GM12874 (cell line): ENCODE data around the gene TRPM2.

Source experiments
- TF ChIP-seq, protein P1 (sequence below): IDR thresholded peaks from 2 replicates; pipeline ENCODE4 v1.5.1; 2011; ENCODE audit warnings: low read depth, mild to moderate bottlenecking, control low read depth, low read length, moderate library complexity; ENCODE audit not compliant: insufficient read depth

TRPM2 gene

DNA sequence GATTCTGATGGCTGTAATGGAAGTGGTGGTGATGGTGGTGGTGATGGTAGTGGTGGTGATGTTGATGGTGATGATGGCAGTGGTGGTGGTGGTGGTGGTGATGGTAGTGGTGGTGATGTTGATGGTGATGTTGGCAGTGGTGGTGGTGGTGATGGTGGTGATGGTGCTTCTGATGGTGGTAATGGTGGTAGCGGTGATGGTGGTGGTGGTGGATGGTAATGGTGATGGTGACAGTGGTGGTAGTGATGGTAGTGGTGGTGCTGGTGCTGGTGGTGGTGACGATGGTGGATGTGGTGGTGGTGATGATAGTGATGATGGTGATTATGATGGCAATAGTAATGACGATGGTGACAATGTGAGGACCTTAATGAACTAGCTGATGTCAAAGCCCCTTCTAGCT, 66.3 kb downstream of the TRPM2 start:
- TF ChIP-seq, protein P1, sequence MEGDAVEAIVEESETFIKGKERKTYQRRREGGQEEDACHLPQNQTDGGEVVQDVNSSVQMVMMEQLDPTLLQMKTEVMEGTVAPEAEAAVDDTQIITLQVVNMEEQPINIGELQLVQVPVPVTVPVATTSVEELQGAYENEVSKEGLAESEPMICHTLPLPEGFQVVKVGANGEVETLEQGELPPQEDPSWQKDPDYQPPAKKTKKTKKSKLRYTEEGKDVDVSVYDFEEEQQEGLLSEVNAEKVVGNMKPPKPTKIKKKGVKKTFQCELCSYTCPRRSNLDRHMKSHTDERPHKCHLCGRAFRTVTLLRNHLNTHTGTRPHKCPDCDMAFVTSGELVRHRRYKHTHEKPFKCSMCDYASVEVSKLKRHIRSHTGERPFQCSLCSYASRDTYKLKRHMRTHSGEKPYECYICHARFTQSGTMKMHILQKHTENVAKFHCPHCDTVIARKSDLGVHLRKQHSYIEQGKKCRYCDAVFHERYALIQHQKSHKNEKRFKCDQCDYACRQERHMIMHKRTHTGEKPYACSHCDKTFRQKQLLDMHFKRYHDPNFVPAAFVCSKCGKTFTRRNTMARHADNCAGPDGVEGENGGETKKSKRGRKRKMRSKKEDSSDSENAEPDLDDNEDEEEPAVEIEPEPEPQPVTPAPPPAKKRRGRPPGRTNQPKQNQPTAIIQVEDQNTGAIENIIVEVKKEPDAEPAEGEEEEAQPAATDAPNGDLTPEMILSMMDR: no peak

DNA sequence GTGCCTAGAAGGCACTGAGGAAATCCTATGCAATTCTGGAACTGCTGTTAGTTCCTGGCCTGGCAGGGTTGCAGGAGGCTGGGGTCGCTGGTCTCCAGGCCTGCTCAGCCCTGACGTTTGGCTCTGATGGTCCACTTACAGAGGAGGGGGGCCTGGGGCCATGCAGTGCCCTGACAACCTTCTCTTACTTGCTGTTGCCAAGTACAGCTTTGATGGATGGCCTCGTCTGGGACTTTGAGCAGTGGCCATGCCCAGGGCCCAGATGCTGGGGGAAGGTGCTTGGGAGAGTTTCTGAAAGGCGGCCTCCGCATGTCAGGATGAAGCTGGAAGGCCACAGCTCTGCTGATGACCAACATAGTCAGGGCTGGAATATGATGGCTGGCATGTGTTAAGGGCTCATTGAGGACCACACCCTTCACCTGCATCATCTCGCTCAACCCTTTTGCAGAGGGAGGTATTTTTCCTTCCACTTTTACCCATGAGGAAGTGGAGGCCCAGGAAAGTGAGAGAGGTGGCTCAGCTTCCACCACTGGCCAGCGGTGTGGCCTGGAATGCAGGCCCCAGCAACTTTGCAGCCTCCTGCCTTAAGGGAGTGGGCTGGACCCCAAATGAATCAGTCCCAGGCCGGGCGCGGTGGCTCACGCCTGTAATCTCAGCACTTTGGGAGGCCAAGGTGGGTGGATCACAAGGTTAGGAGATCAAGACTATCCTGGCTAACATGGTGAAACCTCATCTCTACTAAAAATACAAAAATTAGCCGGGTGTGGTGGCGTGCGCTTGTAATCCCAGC, 67.2 kb downstream of the TRPM2 start:
- TF ChIP-seq, protein P1: no peak

DNA sequence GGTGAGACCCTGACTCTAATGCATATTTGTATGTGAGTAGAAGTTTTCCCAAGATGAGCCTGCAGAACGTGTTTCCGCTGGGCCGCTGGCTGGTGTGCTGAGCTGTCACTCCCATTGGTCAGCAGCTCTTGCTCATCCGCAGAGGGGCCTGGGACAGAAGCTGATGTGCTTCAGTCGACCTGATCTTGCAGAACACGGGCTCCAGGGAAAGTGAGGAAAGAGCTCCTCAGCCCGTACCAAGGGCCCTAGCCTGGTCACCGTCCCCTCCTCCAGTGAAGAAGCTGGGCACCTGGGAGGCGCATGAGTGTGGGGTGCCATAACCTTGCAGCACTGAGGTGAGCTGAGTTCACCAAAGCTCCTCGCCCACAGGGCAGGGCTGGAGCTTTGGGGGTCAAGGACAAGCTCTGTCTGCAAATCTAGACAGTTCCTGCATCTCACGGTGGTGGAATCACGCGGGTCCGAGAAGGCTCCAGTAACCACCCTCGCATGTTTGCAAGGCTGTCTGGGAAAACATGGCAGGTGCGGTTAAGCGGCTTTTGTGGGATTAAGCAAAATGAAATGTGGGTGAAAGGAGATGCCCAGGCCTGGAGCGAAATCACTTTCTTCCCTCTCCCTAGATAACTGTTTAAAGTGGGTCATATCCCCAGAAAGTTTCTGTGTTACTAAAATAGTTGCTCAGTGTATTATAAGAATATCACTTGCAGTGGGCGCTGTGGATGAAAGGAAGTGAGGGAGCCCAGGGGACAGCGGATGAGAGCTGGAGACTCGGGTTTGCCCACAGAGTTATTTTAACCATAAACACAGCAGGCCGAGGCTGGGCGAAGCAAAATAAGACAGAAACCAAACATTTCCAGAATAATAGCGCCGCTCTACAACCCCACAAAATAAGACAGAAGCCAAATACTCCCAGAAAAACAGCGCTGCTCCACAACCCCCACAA, 68.8 kb downstream of the TRPM2 start:
- TF ChIP-seq, protein P1: no peak

DNA sequence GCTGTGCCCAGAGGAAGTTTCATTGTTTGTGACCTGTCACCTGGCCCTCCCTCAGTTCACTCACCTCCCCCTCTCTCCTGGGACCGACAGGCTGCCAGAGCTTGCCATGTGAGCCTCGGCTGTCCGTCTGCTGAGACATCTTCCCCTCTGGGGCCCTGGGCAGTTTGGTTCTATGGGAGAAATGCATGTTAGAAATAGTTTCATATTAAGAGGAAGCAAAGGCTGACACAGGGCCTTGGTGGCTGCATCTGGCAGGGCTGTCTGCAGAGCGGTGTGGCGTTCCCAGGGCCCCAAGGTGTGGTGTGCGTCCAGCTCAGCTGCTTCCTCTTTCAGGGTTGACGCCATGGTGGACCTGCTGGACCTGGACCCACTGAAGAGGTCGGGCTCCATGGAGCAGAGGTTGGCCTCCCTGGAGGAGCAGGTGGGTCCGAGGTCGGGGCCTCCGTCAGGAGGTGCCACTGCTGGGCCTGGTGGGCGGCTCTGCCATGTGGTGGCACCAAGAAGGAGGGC, 69.9 kb downstream of the TRPM2 start:
- TF ChIP-seq, protein P1: no peak

DNA sequence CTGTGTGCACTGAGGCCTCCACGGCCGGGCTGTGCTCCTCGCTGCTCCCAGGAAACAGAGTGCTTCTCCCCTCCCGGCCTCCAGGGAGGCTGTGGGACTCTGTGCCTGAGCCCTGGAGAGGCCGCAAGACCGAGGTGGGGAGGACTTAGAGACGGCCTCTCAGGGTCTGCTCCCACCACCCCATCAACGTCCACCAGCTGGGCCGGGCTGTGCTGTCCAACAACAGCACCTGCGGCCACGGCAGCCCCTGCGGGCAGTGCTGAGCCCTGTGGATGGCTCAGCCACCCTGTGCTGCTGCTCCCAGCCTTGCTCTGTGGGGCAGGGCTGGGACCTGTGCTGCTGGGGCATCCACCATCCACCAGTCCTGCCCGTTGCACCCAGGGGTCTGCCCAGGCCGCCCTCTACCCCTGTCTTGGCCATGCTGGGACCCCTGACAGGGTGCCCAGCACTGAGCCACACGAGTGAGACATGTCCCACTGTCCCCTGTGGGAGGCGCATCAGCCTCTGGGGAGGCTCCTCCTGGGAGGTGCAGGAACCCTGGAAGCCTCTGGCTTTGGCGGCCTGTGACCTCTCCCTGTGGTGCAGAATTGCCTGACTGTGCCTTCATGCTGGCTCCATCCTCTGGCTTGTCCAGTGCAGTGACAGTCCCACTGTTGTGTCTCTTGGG, 70.7 kb downstream of the TRPM2 start:
- TF ChIP-seq, protein P1: no peak

DNA sequence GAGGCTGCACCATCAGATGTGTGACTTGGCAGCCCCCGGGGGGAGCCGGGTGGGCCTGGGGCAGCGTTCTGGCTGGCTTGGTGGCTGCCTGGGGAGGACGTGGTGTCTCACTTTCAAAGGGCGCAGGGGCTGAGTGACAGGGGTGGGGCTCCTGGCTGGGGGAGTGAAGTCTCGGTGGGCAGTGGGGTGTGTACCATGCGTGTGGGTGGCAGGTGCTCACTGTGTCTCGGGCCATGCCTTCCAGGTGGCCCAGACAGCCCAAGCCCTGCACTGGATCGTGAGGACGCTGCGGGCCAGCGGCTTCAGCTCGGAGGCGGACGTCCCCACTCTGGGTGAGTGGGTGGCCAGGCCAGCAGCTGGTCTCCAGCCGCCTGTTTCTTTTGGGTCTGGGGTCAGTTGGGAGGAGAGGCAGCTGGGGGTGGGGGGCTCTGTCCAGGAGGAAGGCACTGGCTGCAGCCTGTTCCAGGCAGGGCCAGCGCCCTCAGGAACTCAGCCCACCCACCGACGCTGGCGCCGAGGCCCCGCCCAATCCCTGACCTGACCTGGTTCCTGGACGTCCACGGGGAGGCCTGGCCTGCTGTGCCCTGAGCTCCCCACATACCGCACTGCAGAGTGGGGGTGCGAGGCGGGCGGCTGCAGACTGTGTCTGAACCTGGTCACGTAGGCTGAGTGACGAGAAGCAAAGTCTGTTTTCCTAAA, 71.3 kb downstream of the TRPM2 start:
- TF ChIP-seq, protein P1: no peak
